ENCODE data around the gene PLEKHG1.

DNA sequence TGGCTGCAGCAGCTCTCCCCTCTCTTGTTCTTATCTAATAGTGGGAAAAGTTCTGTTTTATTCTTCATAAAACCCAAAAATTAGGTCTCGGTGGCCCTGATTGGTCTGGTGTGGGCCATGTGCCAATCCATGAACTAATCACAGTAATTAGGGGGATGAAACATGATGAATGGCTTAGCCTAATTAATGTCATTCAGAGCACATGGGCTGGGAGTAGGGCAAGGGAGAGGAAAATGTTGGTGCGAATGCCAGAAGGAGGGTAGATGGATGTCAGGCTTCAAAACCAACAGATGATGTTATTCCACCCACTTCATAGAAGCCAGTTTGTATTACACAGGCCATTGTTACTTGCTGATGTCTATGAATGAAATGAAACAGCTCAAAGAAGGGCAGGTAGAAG, 46.5 kb downstream of the PLEKHG1 start:
- TF ChIP-seq, protein P1, sequence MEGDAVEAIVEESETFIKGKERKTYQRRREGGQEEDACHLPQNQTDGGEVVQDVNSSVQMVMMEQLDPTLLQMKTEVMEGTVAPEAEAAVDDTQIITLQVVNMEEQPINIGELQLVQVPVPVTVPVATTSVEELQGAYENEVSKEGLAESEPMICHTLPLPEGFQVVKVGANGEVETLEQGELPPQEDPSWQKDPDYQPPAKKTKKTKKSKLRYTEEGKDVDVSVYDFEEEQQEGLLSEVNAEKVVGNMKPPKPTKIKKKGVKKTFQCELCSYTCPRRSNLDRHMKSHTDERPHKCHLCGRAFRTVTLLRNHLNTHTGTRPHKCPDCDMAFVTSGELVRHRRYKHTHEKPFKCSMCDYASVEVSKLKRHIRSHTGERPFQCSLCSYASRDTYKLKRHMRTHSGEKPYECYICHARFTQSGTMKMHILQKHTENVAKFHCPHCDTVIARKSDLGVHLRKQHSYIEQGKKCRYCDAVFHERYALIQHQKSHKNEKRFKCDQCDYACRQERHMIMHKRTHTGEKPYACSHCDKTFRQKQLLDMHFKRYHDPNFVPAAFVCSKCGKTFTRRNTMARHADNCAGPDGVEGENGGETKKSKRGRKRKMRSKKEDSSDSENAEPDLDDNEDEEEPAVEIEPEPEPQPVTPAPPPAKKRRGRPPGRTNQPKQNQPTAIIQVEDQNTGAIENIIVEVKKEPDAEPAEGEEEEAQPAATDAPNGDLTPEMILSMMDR (conservative IDR thresholded peaks at IDR 0.05; ENCODE audit: low read length): no peak
- TF ChIP-seq EZH2phosphoT487 (IDR thresholded peaks at IDR 0.05; ENCODE audit: borderline replicate concordance): no peak

All from Loucy (cell line).